GM18519 (cell line): Measurements from ENCODE around the gene ADGRB2.
"Not testable (repeated sequence)": the region's sequence is repeated elsewhere in the genome, so short reads cannot be mapped to it uniquely, and the experiment has no call there.

Experiments used
- ATAC-seq: cut with Tn5 transposase; IDR thresholded peaks from one replicate; pipeline ENCODE4 v1.9.1; 2021; ENCODE audit warnings: mild to moderate bottlenecking, moderate library complexity; ENCODE audit not compliant: unreplicated experiment, low FRiP score

Gene ADGRB2

GRCh38 chr1:31730336-31731048 lies 33.6 kb downstream of the ADGRB2 start:
- no peak for ATAC-seq

- ATAC-seq: no peak
Observed at GRCh38 chr1:31727849-31728248, 36.3 kb downstream of the ADGRB2 start.

- no peak for ATAC-seq
Observed at GRCh38 chr1:31727195-31727594, 36.9 kb downstream of the ADGRB2 start.

- no peak for ATAC-seq
Observed at GRCh38 chr1:31726715-31727114, 37.4 kb downstream of the ADGRB2 start.

GRCh38 chr1:31725777-31726535 lies 38.2 kb downstream of the ADGRB2 start:
- no peak for ATAC-seq

GRCh38 chr1:31725134-31725533 lies 39.0 kb downstream of the ADGRB2 start:
- no peak for ATAC-seq

GRCh38 chr1:31723828-31724359 lies 40.2 kb downstream of the ADGRB2 start:
- ATAC-seq: no peak

GRCh38 chr1:31718327-31718897 lies 45.7 kb downstream of the ADGRB2 start:
- ATAC-seq: no peak

GRCh38 chr1:31717341-31717740 lies 46.8 kb downstream of the ADGRB2 start:
- no peak for ATAC-seq

GRCh38 chr1:31715873-31716220 lies 48.3 kb downstream of the ADGRB2 start:
- no peak for ATAC-seq

- no peak for ATAC-seq
Observed at GRCh38 chr1:31715087-31715872, 48.9 kb downstream of the ADGRB2 start.

- no peak for ATAC-seq
Observed at GRCh38 chr1:31714442-31715086, 49.6 kb downstream of the ADGRB2 start.

GRCh38 chr1:31712630-31713029 lies 51.5 kb downstream of the ADGRB2 start:
- no peak for ATAC-seq

- ATAC-seq: no peak
Observed at GRCh38 chr1:31712068-31712467, 52.1 kb downstream of the ADGRB2 start.

- ATAC-seq: no peak
Observed at GRCh38 chr1:31708324-31708723, 55.8 kb downstream of the ADGRB2 start.

- ATAC-seq: no peak
Observed at GRCh38 chr1:31707711-31708110, 56.4 kb downstream of the ADGRB2 start.

GRCh38 chr1:31707059-31707600 lies 57.0 kb downstream of the ADGRB2 start:
- not testable (repeated sequence) for ATAC-seq

GRCh38 chr1:31706384-31707058 lies 57.6 kb downstream of the ADGRB2 start:
- no peak for ATAC-seq

- ATAC-seq: no peak
Observed at GRCh38 chr1:31705080-31705866, 58.9 kb downstream of the ADGRB2 start.
